Cerebellar cortex (tissue), 1 donor: ENCODE results near the gene CAPN9.
A peak's percentile ranks its signal among the peaks of the same experiment; 100 is the strongest.
"Not testable (repeated sequence)": the region's sequence is repeated elsewhere in the genome, so short reads cannot be mapped to it uniquely, and the experiment has no call there.

ENCODE experiments used
- DNase-seq: peaks from one replicate; pipeline ENCODE4 v3.0.0-alpha.2; 2015; ENCODE audit warnings: low spot score

CAPN9 gene

GRCh38 chr1:230709619-230710542, 37.3 kb upstream of the CAPN9 start:
- DNase-seq: no peak

- no peak for DNase-seq
These were observed 36.7 kb upstream of the CAPN9 start for GRCh38 chr1:230710543-230710904.

- DNase-seq: no peak
These were observed 35.9 kb upstream of the CAPN9 start for GRCh38 chr1:230711245-230711644.

GRCh38 chr1:230712470-230712942, 34.7 kb upstream of the CAPN9 start:
- DNase-seq: peak; percentile 89

GRCh38 chr1:230713138-230713537, 34.0 kb upstream of the CAPN9 start:
- DNase-seq: no peak

GRCh38 chr1:230713547-230713914, 33.7 kb upstream of the CAPN9 start:
- no peak for DNase-seq

- peak; percentile 95 for DNase-seq
These were observed 33.0 kb upstream of the CAPN9 start, which contains the start of gene AGT for GRCh38 chr1:230713915-230714764. TSS of gene AGT (minus strand) at chr1:230714122. CDS start at chr1:230710823, 3,299 bp downstream.

- DNase-seq: no peak
These were observed 31.7 kb upstream of the CAPN9 start for GRCh38 chr1:230715510-230715909.

GRCh38 chr1:230716453-230716852, 30.7 kb upstream of the CAPN9 start:
- DNase-seq: not testable (repeated sequence)

GRCh38 chr1:230717251-230717650, 29.9 kb upstream of the CAPN9 start:
- DNase-seq: no peak

- not testable (repeated sequence) for DNase-seq
These were observed 25.2 kb upstream of the CAPN9 start for GRCh38 chr1:230721849-230722522.

GRCh38 chr1:230725256-230726012, 21.8 kb upstream of the CAPN9 start:
- no peak for DNase-seq

- DNase-seq: peak; percentile 54
These were observed 18.3 kb upstream of the CAPN9 start for GRCh38 chr1:230728710-230729392.

- no peak for DNase-seq
These were observed 16.2 kb upstream of the CAPN9 start for GRCh38 chr1:230730977-230731376.

- DNase-seq: no peak
These were observed 11.7 kb upstream of the CAPN9 start for GRCh38 chr1:230735447-230735846.

- DNase-seq: no peak
These were observed 9.4 kb upstream of the CAPN9 start for GRCh38 chr1:230737622-230738262.

- no peak for DNase-seq
These were observed 7.5 kb upstream of the CAPN9 start for GRCh38 chr1:230739564-230740290.

- DNase-seq: peak; percentile 55
These were observed 3.3 kb upstream of the CAPN9 start for GRCh38 chr1:230743899-230744298.

- no peak for DNase-seq
These were observed 2.8 kb upstream of the CAPN9 start for GRCh38 chr1:230744382-230744781.

GRCh38 chr1:230745071-230745470, 2.1 kb upstream of the CAPN9 start:
- DNase-seq: no peak
